ENCODE results near the gene ZNF709.
"Not testable (repeated sequence)": the region's sequence is repeated elsewhere in the genome, so short reads cannot be mapped to it uniquely, and the experiment has no call there.

Gene ZNF709

GRCh38 chr19:12484371-12485051, at the start of gene ZNF709:
TSS of gene ZNF709 (minus strand) at chr19:12484816. CDS start at chr19:12484657, 159 bp downstream.
- H3K4me1 ChIP-seq (ENCODE audit: insufficient read depth, low read length), result peaks cover 16% of the 10 kb centered on the region
- H3K36me3 ChIP-seq (ENCODE audit: insufficient read depth, low read length), result peaks cover 4% of the 10 kb centered on the region
- peaks cover 22% of the 10 kb centered on the region for H3K9me3 ChIP-seq (ENCODE audit: low read length)
- peak within 1 kb of the TSS; percentile 98 for H3K4me3 ChIP-seq (ENCODE audit: low read length)
- H2AFZ ChIP-seq (ENCODE audit: low read depth, low read length), result peak within 1 kb of the TSS; percentile 33
- no peaks in the 10 kb centered on the region for H3K27me3 ChIP-seq (ENCODE audit: insufficient read depth, low read length)

GRCh38 chr19:12527034-12527836, 42.6 kb upstream of the ZNF709 start:
- Histone ChIP-seq H3K36me3 (ENCODE audit: insufficient read depth, low read length) (peaks cover 75% of the 10 kb centered on the region), H3K4me3 (ENCODE audit: low read length) (no peak overlapping the region), H3K4me1 (ENCODE audit: insufficient read depth, low read length) (no peaks in the 10 kb centered on the region), H2AFZ (ENCODE audit: low read depth, low read length) (no peak overlapping the region), H3K9me3 (ENCODE audit: low read length) (peaks cover 89% of the 10 kb centered on the region), H3K27me3 (ENCODE audit: insufficient read depth, low read length) (no peaks in the 10 kb centered on the region)

- peaks cover 76% of the 10 kb centered on the region for H3K36me3 ChIP-seq (ENCODE audit: insufficient read depth, low read length)
- no peaks in the 10 kb centered on the region for H3K4me1 ChIP-seq (ENCODE audit: insufficient read depth, low read length)
- peaks cover 93% of the 10 kb centered on the region for H3K9me3 ChIP-seq (ENCODE audit: low read length)
- no peak overlapping the region for H3K4me3 ChIP-seq (ENCODE audit: low read length)
- H2AFZ ChIP-seq (ENCODE audit: low read depth, low read length), result no peak overlapping the region
- H3K27me3 ChIP-seq (ENCODE audit: insufficient read depth, low read length), result no peaks in the 10 kb centered on the region
Observed at GRCh38 chr19:12526542-12526941, 41.9 kb upstream of the ZNF709 start.

- Histone ChIP-seq H3K36me3 (ENCODE audit: insufficient read depth, low read length) (peaks cover 46% of the 10 kb centered on the region), H3K9me3 (ENCODE audit: low read length) (peaks cover 67% of the 10 kb centered on the region), H3K4me3 (ENCODE audit: low read length) (no peak overlapping the region), H3K4me1 (ENCODE audit: insufficient read depth, low read length) (no peaks in the 10 kb centered on the region), H2AFZ (ENCODE audit: low read depth, low read length) (no peak overlapping the region), H3K27me3 (ENCODE audit: insufficient read depth, low read length) (no peaks in the 10 kb centered on the region)
Observed at GRCh38 chr19:12521996-12522395, 37.4 kb upstream of the ZNF709 start.

GRCh38 chr19:12513531-12514061, 29.0 kb upstream of the ZNF709 start:
- peaks cover 4% of the 10 kb centered on the region for H3K36me3 ChIP-seq (ENCODE audit: insufficient read depth, low read length)
- no peak overlapping the region for H2AFZ ChIP-seq (ENCODE audit: low read depth, low read length)
- peaks cover 31% of the 10 kb centered on the region for H3K9me3 ChIP-seq (ENCODE audit: low read length)
- H3K27me3 ChIP-seq (ENCODE audit: insufficient read depth, low read length), result no peaks in the 10 kb centered on the region
- H3K4me1 ChIP-seq (ENCODE audit: insufficient read depth, low read length), result no peaks in the 10 kb centered on the region
- H3K4me3 ChIP-seq (ENCODE audit: low read length), result no peak overlapping the region

GRCh38 chr19:12497032-12497431, 12.4 kb upstream of the ZNF709 start:
- no peaks in the 10 kb centered on the region for H3K27me3 ChIP-seq (ENCODE audit: insufficient read depth, low read length)
- no peaks in the 10 kb centered on the region for H3K4me1 ChIP-seq (ENCODE audit: insufficient read depth, low read length)
- no peak overlapping the region for H3K4me3 ChIP-seq (ENCODE audit: low read length)
- no peaks in the 10 kb centered on the region for H3K36me3 ChIP-seq (ENCODE audit: insufficient read depth, low read length)
- H3K9me3 ChIP-seq (ENCODE audit: low read length), result peaks cover 6% of the 10 kb centered on the region
- no peak overlapping the region for H2AFZ ChIP-seq (ENCODE audit: low read depth, low read length)

- H3K27me3 ChIP-seq (ENCODE audit: insufficient read depth, low read length), result no peaks in the 10 kb centered on the region
- H3K36me3 ChIP-seq (ENCODE audit: insufficient read depth, low read length), result no peaks in the 10 kb centered on the region
- H3K4me3 ChIP-seq (ENCODE audit: low read length), result no peak overlapping the region
- peaks cover 1% of the 10 kb centered on the region for H3K9me3 ChIP-seq (ENCODE audit: low read length)
- no peak overlapping the region for H2AFZ ChIP-seq (ENCODE audit: low read depth, low read length)
- H3K4me1 ChIP-seq (ENCODE audit: insufficient read depth, low read length), result no peaks in the 10 kb centered on the region
Observed at GRCh38 chr19:12496480-12496879, 11.9 kb upstream of the ZNF709 start.

- Histone ChIP-seq H3K36me3 (ENCODE audit: insufficient read depth, low read length) (no peaks in the 10 kb centered on the region), H3K4me3 (ENCODE audit: low read length) (peak overlapping the region; percentile 42), H2AFZ (ENCODE audit: low read depth, low read length) (no peak overlapping the region)
Observed at GRCh38 chr19:12495002-12495802, 10.6 kb upstream of the ZNF709 start.

GRCh38 chr19:12494260-12494860, 9.7 kb upstream of the ZNF709 start:
- Histone ChIP-seq H3K36me3 (ENCODE audit: insufficient read depth, low read length) (no peaks in the 10 kb centered on the region), H3K27me3 (ENCODE audit: insufficient read depth, low read length) (no peaks in the 10 kb centered on the region), H3K4me1 (ENCODE audit: insufficient read depth, low read length) (no peaks in the 10 kb centered on the region), H3K4me3 (ENCODE audit: low read length) (no peak overlapping the region), H3K9me3 (ENCODE audit: low read length) (peaks cover 1% of the 10 kb centered on the region), H2AFZ (ENCODE audit: low read depth, low read length) (no peak overlapping the region)

More at GRCh38 chr19:12495002-12495802, 10.6 kb upstream of the ZNF709 start:
- peaks cover 1% of the 10 kb centered on the region for H3K9me3 ChIP-seq (ENCODE audit: low read length)
- no peaks in the 10 kb centered on the region for H3K27me3 ChIP-seq (ENCODE audit: insufficient read depth, low read length)
- no peaks in the 10 kb centered on the region for H3K4me1 ChIP-seq (ENCODE audit: insufficient read depth, low read length)

- peaks cover 13% of the 10 kb centered on the region for H3K9me3 ChIP-seq (ENCODE audit: low read length)
- not testable (repeated sequence) for H3K4me3 ChIP-seq (ENCODE audit: low read length); H3K36me3 ChIP-seq (ENCODE audit: insufficient read depth, low read length); H2AFZ ChIP-seq (ENCODE audit: low read depth, low read length); H3K27me3 ChIP-seq (ENCODE audit: insufficient read depth, low read length)
- peaks cover 16% of the 10 kb centered on the region for H3K4me1 ChIP-seq (ENCODE audit: insufficient read depth, low read length)
Observed at GRCh38 chr19:12486265-12486783, 1.7 kb upstream of the ZNF709 start.

- peaks cover 16% of the 10 kb centered on the region for H3K4me1 ChIP-seq (ENCODE audit: insufficient read depth, low read length)
- no peaks in the 10 kb centered on the region for H3K27me3 ChIP-seq (ENCODE audit: insufficient read depth, low read length)
- H3K9me3 ChIP-seq (ENCODE audit: low read length), result peaks cover 18% of the 10 kb centered on the region
- H3K4me3 ChIP-seq (ENCODE audit: low read length), result peak overlapping the region; percentile 98
- H2AFZ ChIP-seq (ENCODE audit: low read depth, low read length), result peak overlapping the region; percentile 33
- H3K36me3 ChIP-seq (ENCODE audit: insufficient read depth, low read length), result peaks cover 4% of the 10 kb centered on the region
Observed at GRCh38 chr19:12485571-12485970, 955 bp upstream of the ZNF709 start.

GRCh38 chr19:12485052-12485416, 418 bp upstream of the ZNF709 start:
- peak overlapping the region; percentile 33 for H2AFZ ChIP-seq (ENCODE audit: low read depth, low read length)
- no peaks in the 10 kb centered on the region for H3K27me3 ChIP-seq (ENCODE audit: insufficient read depth, low read length)
- H3K36me3 ChIP-seq (ENCODE audit: insufficient read depth, low read length), result peaks cover 4% of the 10 kb centered on the region
- H3K9me3 ChIP-seq (ENCODE audit: low read length), result peaks cover 18% of the 10 kb centered on the region
- H3K4me3 ChIP-seq (ENCODE audit: low read length), result peak overlapping the region; percentile 98
- peaks cover 16% of the 10 kb centered on the region for H3K4me1 ChIP-seq (ENCODE audit: insufficient read depth, low read length)

Measured in neuron (in vitro differentiated cells).